Tibial artery (tissue), 4 donors: ENCODE data around the gene TBC1D30.
"Not testable (repeated sequence)": the region's sequence is repeated elsewhere in the genome, so short reads cannot be mapped to it uniquely, and the experiment has no call there.

Experiments
- DNase-seq, 2 donors: peaks; one replicate each; pipeline ENCODE4 v3.0.0-alpha.2; 2019
- H3K27ac ChIP-seq, 2 donors: fragments of 200-600 bp; sonication (generic) in 1 of 2; 1 replicate in 1 of 2; 2 replicates in 1 of 2; pipeline ENCODE4 v1.5.1; 2018 to 2019; ENCODE audit warnings: mild to moderate bottlenecking in 1 of 2
- H3K27me3 ChIP-seq, 2 donors: fragments of 200-600 bp; sonication (generic) in 1 of 2; one replicate each; pipeline versions ENCODE4 v1.5.1 to v1.6.0; 2016 to 2019
- H3K36me3 ChIP-seq, 3 donors: fragments of 200-600 bp; sonication (generic) in 2 of 3; one replicate each; pipeline ENCODE4 v1.5.1; 2016 to 2019; ENCODE audit warnings: mild to moderate bottlenecking in 2 of 3
- H3K4me1 ChIP-seq, 4 donors: fragments of 200-600 bp; sonication (generic) in 2 of 4; 1 replicate in 3 of 4; 2 replicates in 1 of 4; pipeline ENCODE4 v1.5.1; 2016 to 2019
- H3K4me3 ChIP-seq, 2 donors: fragments of 200-600 bp; sonication (generic) in 1 of 2; 1 replicate in 1 of 2; 2 replicates in 1 of 2; pipeline ENCODE4 v1.5.1; 2018 to 2019; ENCODE audit warnings: mild to moderate bottlenecking in 2 of 2
- H3K9me3 ChIP-seq, 3 donors: fragments of 200-600 bp; sonication (generic) in 1 of 3; one replicate each; pipeline ENCODE4 v1.5.1; 2016 to 2019
- CTCF ChIP-seq, 2 experiments: fragments of 200-600 bp in 1 of 2; fragments of 450-650 bp in 1 of 2; IDR thresholded peaks; one replicate each; pipeline ENCODE4 v1.5.1; 2017 to 2019; ENCODE audit warnings: antibody characterized with exemption in 2 of 2, mild to moderate bottlenecking in 1 of 2, moderate library complexity in 1 of 2
- intact Hi-C: fragments of 100-400 bp; cut with DNase I; formaldehyde crosslinking; loops from one replicate; pipeline ENCODE4 v1.15.0; 2023; ENCODE audit warnings: low total_unique reads

TBC1D30 gene

GRCh38 chr12:64824500-64825142, at the start of gene TBC1D30:
TSS of gene TBC1D30 (plus strand) at chr12:64824647. CDS start at chr12:64824880, 233 bp downstream.
- no peak for TF ChIP-seq CTCF (IDR thresholded peaks at IDR 0.05)
- Histone ChIP-seq H3K9me3 (peaks cover 0 to 3% (median 0%) of the 10 kb centered on the region in 3 donors), H3K4me3 (peak within 1 kb of the TSS; percentile 35 to 56), H3K36me3 (no peaks in the 10 kb centered on the region), H3K27ac (no peak within 1 kb of the TSS), H3K4me1 (peaks cover 0 to 29% (median 24%) of the 10 kb centered on the region in 4 donors), H3K27me3 (peaks cover 0 to 55% of the 10 kb centered on the region in 2 donors)
- intact Hi-C loops: no loop called here
- no peak for DNase-seq

GRCh38 chr12:64775147-64775736, 49.2 kb upstream of the TBC1D30 start:
- DNase-seq, H3K27ac ChIP-seq, H3K4me1 ChIP-seq, H3K27me3 ChIP-seq, H3K4me3 ChIP-seq, H3K36me3 ChIP-seq, intact Hi-C loops: not testable (repeated sequence)
- H3K9me3 ChIP-seq: peaks cover 0 to 15% (median 6%) of the 10 kb centered on the region in 3 donors

- no peak for DNase-seq
- Histone ChIP-seq H3K27me3 (no peaks in the 10 kb centered on the region), H3K9me3 (peaks cover 0 to 13% (median 6%) of the 10 kb centered on the region in 3 donors), H3K36me3 (no peaks in the 10 kb centered on the region), H3K27ac (no peak overlapping the region), H3K4me1 (peaks cover 0 to 19% (median 10%) of the 10 kb centered on the region in 4 donors), H3K4me3 (no peak overlapping the region)
- intact Hi-C loops: no loop called here
- no peak for TF ChIP-seq CTCF (IDR thresholded peaks at IDR 0.05)
Measured at GRCh38 chr12:64779354-64779974, 45.0 kb upstream of the TBC1D30 start.

GRCh38 chr12:64780132-64780530, 44.3 kb upstream of the TBC1D30 start:
- Histone ChIP-seq H3K9me3 (peaks cover 0 to 8% (median 6%) of the 10 kb centered on the region in 3 donors), H3K4me3 (peak overlapping the region; percentile 49 to 63), H3K36me3 (no peaks in the 10 kb centered on the region), H3K4me1 (peaks cover 0 to 19% (median 10%) of the 10 kb centered on the region in 4 donors), H3K27me3 (peaks cover 0 to 2% of the 10 kb centered on the region in 2 donors), H3K27ac (peak overlapping the region; percentile 9 to 31)
- DNase-seq: no peak
- no peak for TF ChIP-seq CTCF (IDR thresholded peaks at IDR 0.05)
- intact Hi-C loops: no loop called here

GRCh38 chr12:64780531-64781279, 43.7 kb upstream of the TBC1D30 start:
- peak in 1 of 2 donors; percentile 72 for DNase-seq
- H3K27ac ChIP-seq: peak overlapping the region; percentile 9 to 31

More at GRCh38 chr12:64780531-64781279, 43.7 kb upstream of the TBC1D30 start:
- no peaks in the 10 kb centered on the region for H3K36me3 ChIP-seq
- H3K4me1 ChIP-seq: peaks cover 0 to 19% (median 10%) of the 10 kb centered on the region in 4 donors
- intact Hi-C loops: no loop called here
- TF ChIP-seq CTCF (IDR thresholded peaks at IDR 0.05): no peak
- H3K27me3 ChIP-seq: peaks cover 0 to 6% of the 10 kb centered on the region in 2 donors
- H3K4me3 ChIP-seq: peak overlapping the region; percentile 49 to 63
- peaks cover 0 to 3% (median 2%) of the 10 kb centered on the region in 3 donors for H3K9me3 ChIP-seq
